ENCODE data around the gene PCBP3.

DNA sequence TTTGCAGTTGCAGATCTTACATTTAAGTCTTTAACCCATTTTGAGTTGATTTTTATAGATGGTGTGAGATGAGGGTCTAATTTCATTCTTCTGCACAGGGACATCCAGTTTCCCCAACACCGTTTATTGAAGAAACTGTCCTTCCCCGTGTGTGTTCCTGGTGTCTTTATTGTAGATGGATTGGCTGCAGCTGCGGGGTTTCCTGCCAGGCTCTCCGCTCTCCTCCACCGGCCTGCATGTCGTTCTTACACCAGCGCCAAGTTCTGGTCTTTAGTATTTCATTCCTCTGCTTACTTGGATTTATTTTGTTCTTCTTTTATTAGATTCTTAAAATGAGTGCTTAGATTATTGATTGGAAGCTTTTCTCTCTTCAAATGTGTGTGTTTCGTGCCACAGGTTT, 239.1 kb downstream of the PCBP3 start:
- TF ChIP-seq POLR2A (IDR thresholded peaks at IDR 0.05): no peak
- TF ChIP-seq, protein P1, sequence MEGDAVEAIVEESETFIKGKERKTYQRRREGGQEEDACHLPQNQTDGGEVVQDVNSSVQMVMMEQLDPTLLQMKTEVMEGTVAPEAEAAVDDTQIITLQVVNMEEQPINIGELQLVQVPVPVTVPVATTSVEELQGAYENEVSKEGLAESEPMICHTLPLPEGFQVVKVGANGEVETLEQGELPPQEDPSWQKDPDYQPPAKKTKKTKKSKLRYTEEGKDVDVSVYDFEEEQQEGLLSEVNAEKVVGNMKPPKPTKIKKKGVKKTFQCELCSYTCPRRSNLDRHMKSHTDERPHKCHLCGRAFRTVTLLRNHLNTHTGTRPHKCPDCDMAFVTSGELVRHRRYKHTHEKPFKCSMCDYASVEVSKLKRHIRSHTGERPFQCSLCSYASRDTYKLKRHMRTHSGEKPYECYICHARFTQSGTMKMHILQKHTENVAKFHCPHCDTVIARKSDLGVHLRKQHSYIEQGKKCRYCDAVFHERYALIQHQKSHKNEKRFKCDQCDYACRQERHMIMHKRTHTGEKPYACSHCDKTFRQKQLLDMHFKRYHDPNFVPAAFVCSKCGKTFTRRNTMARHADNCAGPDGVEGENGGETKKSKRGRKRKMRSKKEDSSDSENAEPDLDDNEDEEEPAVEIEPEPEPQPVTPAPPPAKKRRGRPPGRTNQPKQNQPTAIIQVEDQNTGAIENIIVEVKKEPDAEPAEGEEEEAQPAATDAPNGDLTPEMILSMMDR (IDR thresholded peaks at IDR 0.05 in 4 of 5, conservative IDR thresholded peaks at IDR 0.05 in 1 of 5): no peak

Measured in gastrocnemius medialis (tissue), 4 donors.